ENCODE measurements around the gene THAP6. TPM values are rescaled to one million over a fixed set of nuclear protein-coding genes. Genes with fewer than 3 reads are reported as not detected.
"Not testable (repeated sequence)": the region's sequence is repeated elsewhere in the genome, so short reads cannot be mapped to it uniquely, and the experiment has no call there.

THAP6 gene
- polyA plus RNA-seq, 5 donors = 17.8 to 39.9 (median 32.4) TPM

- not testable (repeated sequence) for DNase-seq
Observed at GRCh38 chr4:75519452-75519851, 5.2 kb downstream of the THAP6 start.

GRCh38 chr4:75525086-75525485 lies 10.8 kb downstream of the THAP6 start:
- DNase-seq = no peak

DNA sequence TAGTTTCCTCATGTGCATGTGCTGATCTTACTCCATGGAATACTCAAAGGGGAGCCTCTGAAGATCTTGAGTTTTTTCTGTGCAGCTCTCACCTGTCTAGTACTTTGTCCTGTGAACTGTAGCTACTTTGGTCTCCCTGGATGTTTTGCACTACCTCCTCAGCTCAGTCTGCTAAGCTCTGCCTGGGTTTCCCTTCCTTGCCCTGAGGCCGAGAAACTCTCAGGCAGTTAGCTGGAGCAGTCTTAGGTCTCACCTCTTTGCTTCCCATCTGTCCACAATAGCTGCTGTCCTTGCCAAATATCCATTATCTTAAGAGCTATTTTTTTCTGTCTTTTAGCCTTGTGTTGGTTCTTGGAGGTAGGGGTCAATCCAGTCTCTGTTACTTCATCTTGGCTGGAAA lies 11.6 kb downstream of the THAP6 start:
- DNase-seq = no peak

DNA sequence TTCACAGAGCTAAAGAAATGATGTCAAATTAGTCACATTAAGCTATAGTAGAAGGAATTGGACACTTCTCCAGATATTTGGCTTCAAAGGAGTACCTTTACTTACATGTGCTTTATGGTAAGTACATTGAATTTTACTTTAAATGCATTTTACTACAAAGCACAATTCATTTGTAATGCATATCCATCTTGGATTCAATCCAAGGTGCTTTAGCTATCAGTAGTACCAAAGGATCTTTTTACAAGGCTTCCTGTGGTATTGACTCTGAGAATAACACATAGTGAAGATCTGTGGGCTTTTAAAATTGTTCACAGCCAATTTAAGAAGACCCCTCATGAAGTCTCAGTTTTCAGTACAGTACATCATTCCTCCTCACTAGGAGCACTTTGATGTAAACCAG lies 13.2 kb downstream of the THAP6 start:
- no peak for DNase-seq

DNA sequence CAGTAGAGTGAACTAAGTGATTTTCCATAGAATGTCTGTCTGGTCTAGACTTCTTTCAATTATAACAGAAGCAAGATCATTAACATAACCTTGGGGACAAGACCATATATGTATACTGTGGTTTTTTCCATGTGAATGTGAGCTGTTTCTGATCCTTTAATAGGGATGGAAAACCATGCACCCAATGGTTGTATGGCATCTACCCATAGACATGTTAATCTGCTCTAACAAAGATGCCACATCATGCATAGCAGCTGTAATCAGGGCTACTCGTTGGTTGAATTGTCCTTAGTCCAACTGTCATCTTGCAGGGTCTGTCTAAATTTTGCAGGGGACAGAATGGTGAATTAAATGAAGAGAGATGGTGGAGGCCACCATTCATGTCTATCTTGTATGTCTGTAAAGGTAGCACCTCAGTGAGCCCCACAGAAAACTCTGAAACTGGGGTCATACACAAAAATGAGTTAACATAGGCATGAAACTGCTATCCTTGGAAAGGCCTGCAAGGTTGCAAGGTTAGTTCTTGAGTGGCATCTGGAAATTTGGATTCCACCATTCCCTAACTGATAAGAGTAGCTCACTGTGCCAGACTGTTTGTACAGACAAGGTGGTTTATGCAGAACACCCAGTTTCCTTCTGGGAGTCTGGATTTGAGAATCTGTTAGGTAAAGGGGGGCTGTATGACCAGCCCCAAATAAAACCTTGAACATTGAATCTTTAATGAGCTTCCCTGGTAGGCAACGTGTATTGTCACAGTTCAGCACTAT lies 16.5 kb downstream of the THAP6 start:
- DNase-seq = no peak

- DNase-seq = not testable (repeated sequence)
Observed at GRCh38 chr4:75531536-75532143, 17.4 kb downstream of the THAP6 start.

DNA sequence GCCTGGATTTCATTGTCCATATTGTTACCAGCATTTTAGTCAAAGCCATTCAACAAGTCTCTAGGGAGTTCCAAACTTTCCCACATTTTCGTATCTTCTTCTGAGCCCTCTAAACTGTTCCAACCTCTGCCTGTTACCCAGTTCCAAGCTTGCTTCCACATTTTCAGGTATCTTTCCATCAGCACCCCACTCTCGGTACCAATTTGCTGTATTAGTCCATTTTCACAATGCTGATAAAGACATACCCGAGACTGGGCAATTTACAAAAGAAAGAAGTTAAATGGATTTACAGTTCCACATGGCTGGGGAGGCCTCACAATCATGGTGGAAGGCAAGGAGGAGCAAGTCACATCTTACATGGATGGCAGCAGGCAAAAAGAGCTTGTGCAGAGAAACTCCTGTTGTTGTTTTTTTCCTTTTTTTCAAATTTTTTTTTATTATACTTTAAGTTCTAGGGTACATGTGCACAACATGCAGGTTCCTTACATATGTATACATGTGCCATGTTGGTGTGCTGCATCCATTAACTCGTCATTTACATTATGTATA lies 19.1 kb downstream of the THAP6 start:
- DNase-seq = not testable (repeated sequence)

DNA sequence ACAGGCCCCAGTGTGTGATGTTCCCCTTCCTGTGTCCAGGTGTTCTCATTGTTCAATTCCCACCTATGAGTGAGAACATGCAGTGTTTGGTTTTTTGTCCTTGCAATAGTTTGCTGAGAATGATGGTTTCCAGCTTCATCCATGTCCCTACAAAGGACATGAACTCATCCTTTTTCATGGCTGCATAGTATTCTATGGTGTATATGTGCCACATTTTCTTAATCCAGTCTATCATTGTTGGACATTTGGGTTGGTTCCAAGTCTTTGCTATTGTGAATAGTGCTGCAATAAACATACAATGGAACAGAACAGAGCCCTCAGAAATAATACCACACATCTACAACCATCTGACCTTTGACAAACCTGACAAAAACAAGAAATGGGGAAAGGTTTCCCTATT lies 19.7 kb downstream of the THAP6 start:
- DNase-seq = not testable (repeated sequence)

- not testable (repeated sequence) for DNase-seq
Observed at GRCh38 chr4:75537308-75537707, 23.0 kb downstream of the THAP6 start.

DNA sequence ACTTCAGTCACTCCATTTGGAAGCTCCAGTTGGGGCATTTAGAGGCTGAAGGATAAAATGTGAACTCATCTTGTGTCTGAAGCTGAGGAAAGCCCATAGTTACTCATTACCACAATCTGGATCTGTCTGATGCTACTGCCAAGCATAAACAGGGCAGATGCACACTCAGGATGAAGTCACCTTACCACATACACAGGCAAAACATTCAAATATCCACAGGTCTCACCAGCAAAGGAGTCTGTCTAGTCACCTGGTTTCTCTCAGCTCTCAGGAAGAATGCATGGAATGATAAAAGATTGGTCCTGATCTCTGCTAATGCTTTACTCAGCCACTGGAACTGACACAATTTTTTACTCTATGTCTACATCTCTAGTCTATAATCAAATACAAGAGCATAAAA lies 28.6 kb downstream of the THAP6 start:
- DNase-seq = no peak

DNA sequence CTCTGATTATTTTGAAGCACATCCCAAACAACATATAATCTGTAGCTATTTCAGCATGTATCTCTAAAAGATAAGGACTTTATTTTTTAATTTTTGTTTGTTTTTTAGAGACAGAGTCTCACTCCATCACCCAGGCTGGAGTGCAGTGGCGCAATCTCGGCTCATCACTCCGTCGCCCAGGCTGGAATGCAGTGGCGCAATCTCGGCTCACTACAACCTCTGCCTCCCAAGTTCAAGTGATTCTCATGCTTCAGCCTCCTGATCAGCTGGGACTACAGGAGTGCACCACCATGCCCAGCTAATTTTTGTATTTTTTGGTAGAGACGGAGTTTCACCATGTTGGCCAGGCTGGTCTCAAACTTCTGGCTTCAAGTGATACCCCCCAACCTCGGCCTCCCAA lies 29.9 kb downstream of the THAP6 start:
- DNase-seq = not testable (repeated sequence)

- no peak for DNase-seq
Observed at GRCh38 chr4:75544870-75545269, 30.6 kb downstream of the THAP6 start.

DNA sequence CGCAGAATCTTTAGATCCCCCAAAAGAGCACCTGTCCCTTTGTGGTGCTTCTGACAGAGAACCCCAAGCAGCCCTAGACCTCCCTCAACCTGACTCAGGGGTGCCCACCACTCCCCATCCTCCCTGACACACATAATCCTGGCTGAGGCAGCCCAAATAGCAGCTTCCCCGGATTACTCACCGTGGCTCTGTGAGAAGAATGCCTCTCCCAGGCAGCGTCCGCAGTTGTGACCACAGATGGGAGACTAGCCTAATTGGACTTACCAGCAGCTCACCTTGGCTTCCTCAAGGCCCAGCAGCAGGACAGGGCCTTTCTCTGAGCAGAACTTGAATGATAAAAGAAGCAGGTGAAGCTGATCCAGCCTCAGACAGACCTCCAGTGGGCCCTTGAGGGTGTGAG lies 31.3 kb downstream of the THAP6 start:
- DNase-seq = no peak

GRCh38 chr4:75547647-75548387 lies 33.5 kb downstream of the THAP6 start:
- no peak for DNase-seq

DNA sequence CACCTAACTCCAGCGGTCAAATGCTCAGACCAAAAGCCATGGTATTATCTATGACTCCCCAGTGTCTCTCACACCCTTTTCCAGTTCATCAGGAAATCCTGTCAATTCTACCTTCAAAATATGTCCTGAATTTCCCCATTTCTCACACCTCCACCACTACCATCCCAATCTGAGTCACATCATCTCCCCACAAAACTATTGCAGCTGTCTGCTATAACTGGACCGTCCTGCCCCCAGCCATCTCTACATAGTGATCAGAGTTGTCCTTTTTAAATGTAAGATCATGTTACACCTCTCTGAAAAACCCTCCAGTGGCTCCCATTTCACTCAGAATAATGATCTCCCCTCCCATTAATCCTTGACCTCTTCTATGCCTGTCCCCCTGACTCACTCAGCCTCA lies 34.7 kb downstream of the THAP6 start:
- no peak for DNase-seq

DNA sequence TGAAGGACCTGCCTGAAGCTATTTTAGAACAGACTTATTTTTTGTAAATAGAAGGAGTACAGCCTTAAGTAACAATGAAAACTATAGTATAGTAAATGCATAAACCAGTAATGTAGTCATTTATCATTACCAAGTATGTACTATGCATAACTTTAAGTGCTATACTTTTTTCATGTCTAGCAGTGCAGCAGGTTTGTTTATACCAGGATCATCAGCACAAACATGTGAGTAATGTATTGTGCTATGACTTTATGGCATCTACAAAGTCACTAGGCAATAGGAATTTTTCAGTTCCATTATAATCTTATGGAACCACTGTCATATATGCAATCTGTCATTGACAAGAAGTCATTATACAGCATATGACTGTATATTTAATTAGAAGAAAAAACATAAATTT lies 38.2 kb downstream of the THAP6 start:
- DNase-seq = no peak

GRCh38 chr4:75555294-75556164 lies 41.3 kb downstream of the THAP6 start, which contains the start of gene ODAPH:
Gene ODAPH, plus strand, starts transcription at chr4:75556066. Its CDS starts 17 bp downstream, at chr4:75556083.
- DNase-seq = no peak

DNA sequence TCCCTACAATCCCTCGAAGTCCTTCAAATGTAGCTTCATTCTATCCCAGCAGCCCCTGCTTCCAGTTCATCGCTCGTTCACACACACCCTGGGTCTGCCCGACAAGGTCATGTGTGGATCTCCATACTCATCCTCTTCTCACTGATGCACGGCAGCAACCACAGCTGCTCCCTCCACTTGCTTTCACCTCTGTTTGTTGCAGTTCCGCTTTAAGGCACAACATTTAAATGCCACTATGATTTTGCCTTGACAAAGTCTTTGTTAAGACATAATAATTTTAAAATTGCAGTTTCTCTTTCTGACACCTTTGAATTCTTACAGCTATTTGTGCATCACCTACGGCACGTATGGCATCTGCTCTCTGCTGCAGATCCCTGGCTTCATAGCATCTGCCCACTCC lies 43.4 kb downstream of the THAP6 start:
- no peak for DNase-seq

- DNase-seq = no peak
Observed at GRCh38 chr4:75561789-75562188, 47.5 kb downstream of the THAP6 start.

GRCh38 chr4:75564023-75564422 lies 49.8 kb downstream of the THAP6 start:
- DNase-seq = no peak

DNA sequence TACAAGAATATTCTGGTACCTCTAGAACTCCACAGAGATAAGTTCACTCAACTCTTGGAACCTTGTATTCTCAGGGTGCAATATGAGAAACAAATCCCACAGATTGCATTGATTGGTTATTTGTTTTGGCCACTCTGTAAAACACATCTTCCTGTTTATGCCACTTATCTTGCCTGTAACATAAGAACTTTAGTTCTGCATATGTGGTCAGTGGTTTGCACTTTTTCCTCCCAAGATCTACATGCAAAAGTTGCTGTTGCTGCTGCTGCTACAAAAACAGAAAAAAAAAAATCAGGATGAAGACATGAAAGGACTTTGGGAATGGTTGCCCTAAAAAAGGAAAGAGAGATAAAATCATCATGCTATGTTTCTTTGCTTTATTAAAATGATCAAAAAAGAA lies 51.2 kb downstream of the THAP6 start:
- DNase-seq = no peak
